NCI-H526 (cell line): ENCODE results near the gene OR6S1.
"Not testable (repeated sequence)": the region's sequence is repeated elsewhere in the genome, so short reads cannot be mapped to it uniquely, and the experiment has no call there.

Experiments used
- DNase-seq, 2 experiments: peaks; one replicate each; lab custom pipeline; 2025; lab: John Stamatoyannopoulos, UW

OR6S1 gene

DNA sequence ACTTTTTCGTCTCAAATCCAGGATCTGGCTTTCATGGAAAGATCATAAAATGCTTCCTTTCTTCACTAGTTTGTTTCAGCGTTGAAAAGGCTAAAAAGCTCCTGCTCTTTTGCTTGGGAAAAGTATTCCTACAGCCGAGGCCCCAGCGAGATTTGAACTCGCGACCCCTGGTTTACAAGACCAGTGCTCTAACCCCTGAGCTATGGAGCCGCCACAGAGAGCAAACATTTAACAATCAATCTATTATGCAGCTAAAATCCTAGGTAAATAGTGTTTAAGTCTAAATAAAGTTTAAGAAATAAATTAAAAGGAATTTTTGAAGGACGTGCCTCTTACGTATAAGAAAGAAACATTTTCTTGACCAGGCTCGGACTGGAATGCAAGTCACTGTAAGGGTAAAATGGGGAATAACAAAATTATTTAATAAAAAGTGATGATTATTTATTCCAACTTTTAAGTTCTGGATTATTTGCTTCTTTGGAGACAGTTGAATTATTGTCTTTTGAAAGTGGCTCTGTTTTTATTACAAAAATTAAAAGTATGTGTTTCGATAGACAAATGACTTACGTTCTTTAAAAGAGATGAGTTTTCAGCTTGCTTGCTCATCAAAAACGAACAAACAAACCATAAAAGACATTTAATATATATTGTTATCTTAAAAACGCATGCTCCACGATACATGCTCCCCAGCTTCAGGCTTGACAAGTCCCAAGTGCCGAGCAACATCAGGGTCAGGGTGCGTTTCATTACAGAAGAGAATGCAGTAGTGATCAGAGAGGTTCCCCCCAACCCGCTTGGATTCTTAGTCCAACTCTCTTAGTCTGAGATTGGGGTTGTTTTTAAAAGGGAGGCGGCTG, 10.2 kb downstream of the OR6S1 start:
- peak; percentile 23 to 50 for DNase-seq

DNA sequence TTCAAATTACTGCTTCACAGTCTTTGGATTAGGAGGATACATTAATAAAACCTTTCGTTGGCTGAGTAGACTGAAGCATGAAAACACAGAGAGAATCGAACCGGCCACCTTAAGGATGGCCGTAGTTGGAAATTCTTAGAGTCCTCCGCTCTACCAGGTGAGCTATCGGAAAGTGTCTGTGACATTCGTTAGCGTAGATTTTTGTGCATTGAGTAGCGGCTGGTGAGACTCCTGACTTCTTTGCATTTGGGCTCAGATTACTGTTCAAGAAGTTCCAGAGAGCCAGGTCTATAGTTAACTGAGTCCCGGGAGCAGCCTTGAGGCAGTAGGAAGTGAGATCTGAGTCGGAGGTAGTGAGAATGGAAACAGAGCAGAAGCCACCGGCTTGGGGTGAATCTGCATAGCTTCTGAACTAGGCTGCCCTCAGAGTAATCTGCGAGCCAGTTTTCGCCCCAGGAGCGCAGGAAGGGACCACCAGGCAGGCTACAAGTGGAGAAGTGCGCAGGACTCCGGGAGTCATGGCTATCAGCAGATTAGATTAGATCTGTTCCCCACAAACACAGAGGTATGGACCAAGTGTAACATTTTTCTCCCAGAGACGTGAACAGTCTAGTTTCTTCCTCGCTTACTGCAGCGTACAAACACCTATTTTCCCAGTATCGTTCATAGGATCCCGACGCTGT, 11.0 kb downstream of the OR6S1 start:
- peak in 1 of 2 experiments; percentile 20 for DNase-seq

GRCh38 chr14:20628063-20628854, 13.2 kb downstream of the OR6S1 start:
- no peak for DNase-seq

GRCh38 chr14:20627346-20628027, 14.0 kb downstream of the OR6S1 start:
- no peak for DNase-seq

DNA sequence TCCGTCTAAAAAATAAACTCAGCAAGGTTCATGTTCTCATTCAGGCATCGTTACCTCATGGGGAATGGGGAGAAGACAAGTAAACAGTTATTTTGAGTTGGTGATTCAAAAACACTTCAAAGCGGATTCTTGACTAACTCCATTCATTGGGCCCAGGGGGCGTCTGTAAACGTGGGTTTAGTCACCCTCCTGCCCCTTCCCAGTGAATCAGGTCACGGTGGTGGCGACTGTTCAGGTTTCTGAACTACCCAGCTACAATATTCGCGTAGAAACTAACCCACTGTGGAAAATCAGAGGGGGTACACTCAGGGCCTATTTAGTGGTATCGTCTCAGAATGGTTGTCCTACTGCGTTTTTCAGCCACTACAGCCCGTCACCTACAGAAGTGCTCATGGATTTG, 15.2 kb downstream of the OR6S1 start:
- no peak for DNase-seq

- peak; percentile 16 to 44 for DNase-seq
Measured at GRCh38 chr14:20624495-20625070, 16.9 kb downstream of the OR6S1 start.

DNA sequence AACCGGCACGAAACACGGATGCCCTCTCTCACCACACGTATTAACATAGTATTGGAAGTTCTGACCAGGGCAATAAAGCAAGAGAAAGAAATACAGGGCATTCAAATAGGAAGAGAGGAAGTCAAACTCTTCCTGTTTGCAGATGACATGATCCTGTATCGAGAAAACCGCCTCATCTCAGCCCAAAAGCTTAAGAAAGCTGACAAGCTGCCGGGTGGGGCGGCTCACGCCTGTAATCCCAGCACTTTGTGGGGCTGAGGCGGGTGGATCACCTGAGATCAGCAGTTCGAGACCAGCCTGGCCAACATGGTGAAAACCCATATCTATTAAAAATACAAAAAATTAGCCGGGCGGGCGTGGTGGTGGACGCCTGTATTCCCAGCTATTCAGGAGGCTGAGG, 17.7 kb downstream of the OR6S1 start:
- no peak for DNase-seq

DNA sequence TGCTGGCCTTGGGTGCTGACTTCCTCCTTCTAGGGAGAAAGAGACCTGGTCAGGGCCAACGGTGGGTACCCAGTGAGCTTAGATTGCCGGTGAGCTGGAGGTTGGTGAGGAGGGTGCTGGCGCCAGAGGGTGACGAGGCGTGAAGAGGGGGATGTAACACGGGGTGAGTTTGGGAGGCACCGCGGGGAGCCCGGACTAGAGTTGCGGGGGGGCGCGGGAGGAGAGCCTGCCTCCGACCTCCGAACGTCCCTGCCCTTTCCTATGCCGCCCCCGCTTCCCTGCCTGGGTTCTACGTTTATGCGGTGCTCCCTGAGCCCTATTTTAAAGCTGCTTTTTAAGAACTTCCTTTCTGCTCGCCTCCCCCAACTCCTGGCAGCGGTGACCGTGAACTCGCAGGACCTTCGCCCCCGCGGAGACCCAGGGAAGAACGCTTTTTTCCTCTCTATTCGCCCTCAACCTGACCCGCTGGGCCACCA, 18.6 kb downstream of the OR6S1 start:
- no peak for DNase-seq

DNA sequence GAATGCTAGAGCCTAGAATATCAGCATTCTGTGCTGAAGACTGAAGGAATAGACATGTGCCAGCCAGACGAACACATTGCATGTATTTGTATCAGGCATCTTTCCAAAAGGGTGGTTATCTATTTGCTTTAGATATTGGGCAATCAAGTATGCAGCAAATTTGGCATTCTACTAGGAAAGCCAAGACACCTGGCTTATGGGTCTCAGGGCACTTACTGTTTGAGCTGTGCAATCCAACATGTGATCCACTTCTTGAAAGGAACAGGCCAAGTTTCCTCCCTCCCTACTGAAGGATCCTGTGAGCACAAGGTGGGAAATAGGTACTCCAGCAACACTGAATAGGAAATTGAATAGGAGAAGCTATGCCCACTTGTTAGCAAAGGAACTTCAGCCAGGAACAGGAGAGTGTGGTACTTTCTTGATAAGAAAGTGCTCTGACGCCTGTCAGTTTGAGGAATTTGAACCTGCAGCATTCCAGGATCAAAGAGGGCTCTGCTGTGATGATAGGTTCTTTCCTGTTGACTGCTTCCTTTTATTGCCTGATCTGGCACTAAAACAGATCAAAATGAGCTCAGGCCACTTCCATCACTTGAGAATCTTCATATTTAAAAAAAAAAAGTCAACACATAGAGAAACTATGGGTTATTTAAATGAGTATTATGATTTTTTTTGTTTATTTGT, 20.6 kb downstream of the OR6S1 start:
- no peak for DNase-seq

GRCh38 chr14:20619688-20620087, 21.8 kb downstream of the OR6S1 start:
- DNase-seq = not testable (repeated sequence)

- no peak for DNase-seq
Measured at GRCh38 chr14:20618271-20618749, 23.2 kb downstream of the OR6S1 start.

DNA sequence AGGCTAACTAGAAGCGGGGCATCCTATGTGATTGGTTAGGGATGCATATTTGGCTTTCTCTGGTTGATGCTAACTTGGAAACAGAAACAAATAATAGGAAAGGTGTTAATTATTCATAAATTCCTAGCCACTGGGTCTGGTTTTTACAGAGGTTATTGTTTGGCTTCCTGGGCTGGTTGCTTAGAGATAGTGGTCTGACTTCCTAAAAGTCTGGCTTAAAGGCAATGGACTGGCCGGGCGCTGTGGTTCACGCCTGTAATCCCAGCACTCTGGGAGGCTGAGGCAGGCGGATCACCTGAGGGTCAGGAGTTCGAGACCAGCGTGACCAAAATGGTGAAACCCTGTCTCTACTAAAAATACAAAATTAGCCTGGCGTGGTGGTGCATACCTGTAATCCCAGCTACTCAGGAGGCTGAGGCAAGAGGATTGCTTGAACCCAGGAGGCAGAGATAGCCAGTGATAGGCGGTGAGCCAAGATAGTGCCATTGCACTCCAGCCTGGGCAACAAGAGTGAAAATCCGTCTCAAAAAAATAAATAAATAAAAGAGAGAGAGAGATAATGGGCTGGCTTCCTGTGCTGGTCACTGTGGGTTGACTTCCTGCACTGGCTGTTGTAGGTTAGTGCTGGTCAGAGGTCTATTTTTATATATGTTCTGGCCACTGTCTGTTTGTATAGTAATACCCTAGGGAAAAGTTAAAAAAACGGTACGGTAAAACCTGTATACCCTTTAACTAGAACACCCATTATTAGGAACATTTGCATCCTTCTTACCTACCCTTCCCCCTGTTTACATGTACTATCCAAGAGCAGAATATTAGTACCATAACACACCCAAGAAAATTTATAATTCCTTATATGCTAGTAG, 24.1 kb downstream of the OR6S1 start:
- no peak for DNase-seq

DNA sequence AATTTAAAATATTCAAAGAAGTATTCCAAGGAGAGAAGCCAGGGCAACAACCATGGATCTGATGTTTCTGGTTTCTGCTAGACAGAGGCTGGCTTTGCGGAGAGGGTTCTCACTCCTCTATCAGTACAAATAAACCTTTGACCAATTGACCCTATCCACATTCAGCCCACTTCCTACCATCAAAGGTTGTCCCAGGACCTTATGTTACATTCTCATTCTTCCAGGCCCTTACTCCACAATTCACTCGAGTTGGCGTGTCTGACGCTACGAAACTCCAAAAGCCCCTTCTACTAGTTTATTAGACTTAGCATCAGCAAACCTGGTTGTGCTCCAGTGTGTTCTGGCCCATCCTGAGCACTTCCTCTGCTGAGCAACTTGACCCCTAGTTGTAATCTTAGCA, 25.5 kb downstream of the OR6S1 start:
- no peak for DNase-seq

GRCh38 chr14:20614038-20614840, 27.3 kb downstream of the OR6S1 start:
- DNase-seq = no peak

DNA sequence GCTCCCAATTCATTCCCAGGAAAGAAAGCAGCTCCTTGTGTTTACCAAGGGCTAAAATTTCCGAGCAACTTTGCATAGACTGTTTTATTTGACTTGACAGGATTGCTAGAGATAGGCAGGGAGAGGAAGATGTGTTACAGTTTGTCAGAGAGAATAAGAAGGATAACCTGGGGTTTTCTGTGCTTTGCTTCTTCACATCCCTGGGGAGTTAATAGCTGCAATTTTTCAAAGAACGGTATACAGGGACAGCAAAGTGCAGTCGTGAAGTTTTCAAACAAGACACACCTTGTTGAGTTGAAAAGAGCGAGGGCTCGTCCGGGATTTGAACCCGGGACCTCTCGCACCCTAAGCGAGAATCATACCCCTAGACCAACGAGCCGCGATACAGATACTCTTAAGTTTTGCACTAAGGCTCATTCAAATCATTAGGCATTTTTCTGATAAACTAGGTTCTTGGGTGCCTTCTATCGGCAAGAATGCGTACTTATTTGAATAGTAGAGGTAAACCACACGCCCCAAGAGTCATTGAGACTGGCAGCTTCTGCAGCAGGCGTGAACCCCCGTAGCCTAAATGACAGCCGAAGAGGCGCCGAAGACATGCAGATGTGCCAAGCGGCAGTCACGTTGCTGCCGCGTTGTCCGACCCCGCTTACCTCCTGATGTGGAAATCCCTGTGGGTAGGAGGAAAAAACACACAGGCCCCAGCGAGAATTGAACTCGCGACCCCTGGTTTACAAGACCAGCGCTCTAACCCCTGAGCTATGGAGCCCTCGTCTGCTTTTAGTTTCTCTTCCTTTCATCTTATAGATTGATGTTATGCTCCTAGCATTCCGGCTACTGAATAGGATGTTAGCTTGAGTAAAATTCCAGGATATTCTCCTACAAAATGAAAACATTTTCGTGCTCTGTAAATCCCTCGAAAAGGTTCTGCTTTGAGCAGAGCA, 28.1 kb downstream of the OR6S1 start:
- peak; percentile 91 to 98 for DNase-seq

- DNase-seq = no peak
Measured at GRCh38 chr14:20612403-20612802, 29.1 kb downstream of the OR6S1 start.

- no peak for DNase-seq
Measured at GRCh38 chr14:20611277-20611676, 30.2 kb downstream of the OR6S1 start.
